Loucy (cell line): ENCODE measurements around the gene ITGB8.

Experiments
- CTCF ChIP-seq: fragments of 200-600 bp; sonication (generic); conservative IDR thresholded peaks from 2 replicates; pipeline ENCODE4 v1.5.1; 2014; ENCODE audit warnings: mild to moderate bottlenecking, antibody characterized with exemption, low read length
- EZH2phosphoT487 ChIP-seq: fragments of 200-600 bp; IDR thresholded peaks from 2 replicates; pipeline ENCODE4 v1.6.1; 2018; ENCODE audit warnings: antibody characterized with exemption, mild to moderate bottlenecking, moderate library complexity, borderline replicate concordance

GRCh38 chr7:20401861-20402746 is 71.4 kb downstream of the ITGB8 start:
- no peak for TF ChIP-seq CTCF
- TF ChIP-seq EZH2phosphoT487: no peak
